ENCODE data around the gene CD63.
A peak's percentile ranks its signal among the peaks of the same experiment; 100 is the strongest.

Gene CD63

DNA sequence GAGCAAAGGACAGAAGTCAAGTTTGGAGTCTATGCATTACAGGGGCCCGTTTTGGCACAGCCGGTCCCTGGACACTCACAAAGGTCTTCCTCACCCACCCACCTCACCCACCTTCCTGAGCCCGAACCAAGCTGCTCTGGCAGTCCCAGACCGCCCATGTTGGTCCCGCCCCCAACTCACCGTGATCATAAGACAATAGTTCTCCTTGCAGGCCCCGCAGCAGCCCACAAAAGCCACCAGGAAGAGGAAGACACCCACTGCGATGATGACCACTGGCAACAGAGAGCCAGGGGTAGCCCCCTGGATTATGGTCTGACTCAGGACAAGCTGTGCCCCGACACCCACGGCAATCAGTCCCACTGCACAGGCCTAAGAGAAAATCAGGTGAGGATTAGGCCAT is 1.8 kb downstream of the CD63 start:
- H3K4me3 ChIP-seq (ENCODE audit: severe bottlenecking) = peak overlapping the region; percentile 74
- H3K9me3 ChIP-seq (ENCODE audit: severe bottlenecking) = no peaks in the 10 kb centered on the region
- ATAC-seq (ENCODE audit: low read depth) (no peak), DNase-seq (ENCODE audit: low spot score) (no peak)
- H3K27ac ChIP-seq (ENCODE audit: poor library complexity, severe bottlenecking) = peak overlapping the region; percentile 95
- no peaks in the 10 kb centered on the region for H3K27me3 ChIP-seq (ENCODE audit: insufficient read depth, poor library complexity, severe bottlenecking)
- peaks cover 14% of the 10 kb centered on the region for H3K4me1 ChIP-seq (ENCODE audit: insufficient read depth, poor library complexity, severe bottlenecking)
- TF ChIP-seq CTCF (IDR thresholded peaks at IDR 0.05; ENCODE audit: poor library complexity, severe bottlenecking) = no peak
- H3K36me3 ChIP-seq (ENCODE audit: low read depth) = peaks cover 39% of the 10 kb centered on the region

- H3K27ac ChIP-seq (ENCODE audit: poor library complexity, severe bottlenecking) = peak overlapping the region; percentile 95
- DNase-seq (ENCODE audit: low spot score) = no peak
- no peak for ATAC-seq (ENCODE audit: low read depth)
- no peaks in the 10 kb centered on the region for H3K27me3 ChIP-seq (ENCODE audit: insufficient read depth, poor library complexity, severe bottlenecking)
- peaks cover 39% of the 10 kb centered on the region for H3K36me3 ChIP-seq (ENCODE audit: low read depth)
- no peak for TF ChIP-seq CTCF (IDR thresholded peaks at IDR 0.05; ENCODE audit: poor library complexity, severe bottlenecking)
- H3K4me3 ChIP-seq (ENCODE audit: severe bottlenecking) = no peak overlapping the region
- no peaks in the 10 kb centered on the region for H3K9me3 ChIP-seq (ENCODE audit: severe bottlenecking)
- peaks cover 10% of the 10 kb centered on the region for H3K4me1 ChIP-seq (ENCODE audit: insufficient read depth, poor library complexity, severe bottlenecking)
Observed at GRCh38 chr12:55725556-55725955, 3.3 kb downstream of the CD63 start.

- H3K36me3 ChIP-seq (ENCODE audit: low read depth) = peaks cover 39% of the 10 kb centered on the region
Observed at GRCh38 chr12:55724940-55725309, 3.9 kb downstream of the CD63 start.

GRCh38 chr12:55724226-55724939 is 4.4 kb downstream of the CD63 start:
- ATAC-seq (ENCODE audit: low read depth) = no peak

More at GRCh38 chr12:55724940-55725309, 3.9 kb downstream of the CD63 start:
- no peak overlapping the region for H3K27ac ChIP-seq (ENCODE audit: poor library complexity, severe bottlenecking)
- peak; percentile 27 for TF ChIP-seq CTCF (IDR thresholded peaks at IDR 0.05; ENCODE audit: poor library complexity, severe bottlenecking)
- no peaks in the 10 kb centered on the region for H3K27me3 ChIP-seq (ENCODE audit: insufficient read depth, poor library complexity, severe bottlenecking)
- ATAC-seq (ENCODE audit: low read depth) = no peak
- no peaks in the 10 kb centered on the region for H3K9me3 ChIP-seq (ENCODE audit: severe bottlenecking)
- DNase-seq (ENCODE audit: low spot score) = no peak
- peaks cover 10% of the 10 kb centered on the region for H3K4me1 ChIP-seq (ENCODE audit: insufficient read depth, poor library complexity, severe bottlenecking)
- H3K4me3 ChIP-seq (ENCODE audit: severe bottlenecking) = no peak overlapping the region

More at GRCh38 chr12:55724226-55724939, 4.4 kb downstream of the CD63 start:
- Histone ChIP-seq H3K27ac (ENCODE audit: poor library complexity, severe bottlenecking) (no peak overlapping the region), H3K36me3 (ENCODE audit: low read depth) (peaks cover 39% of the 10 kb centered on the region), H3K4me1 (ENCODE audit: insufficient read depth, poor library complexity, severe bottlenecking) (peaks cover 10% of the 10 kb centered on the region), H3K27me3 (ENCODE audit: insufficient read depth, poor library complexity, severe bottlenecking) (no peaks in the 10 kb centered on the region), H3K4me3 (ENCODE audit: severe bottlenecking) (no peak overlapping the region), H3K9me3 (ENCODE audit: severe bottlenecking) (no peaks in the 10 kb centered on the region)
- peak; percentile 55 for TF ChIP-seq CTCF (IDR thresholded peaks at IDR 0.05; ENCODE audit: poor library complexity, severe bottlenecking)
- DNase-seq (ENCODE audit: low spot score) = no peak

Data from RWPE2 (cell line).